Measurements from ENCODE around the gene PJA2.

PJA2 gene

GRCh38 chr5:109329333-109330237 is 80.2 kb downstream of the PJA2 start:
- H3K36me3 ChIP-seq (ENCODE audit: insufficient read depth, low read length): no peaks in the 10 kb centered on the region
- DNase-seq (ENCODE audit: low read depth, low spot score): no peak
- no peak overlapping the region for H3K27ac ChIP-seq
- no peak overlapping the region for H3K9ac ChIP-seq (ENCODE audit: insufficient read length)
- TF ChIP-seq FOXP2 (optimal IDR thresholded peaks at IDR 0.05; ENCODE audit: control extremely low read depth, extremely low read length, insufficient read depth) (no peak), EZH2 (IDR thresholded peaks at IDR 0.05) (no peak), POLR2AphosphoS5 (IDR thresholded peaks at IDR 0.05; ENCODE audit: borderline replicate concordance, low read depth, low read length) (no peak)
- no peaks in the 10 kb centered on the region for H3K9me3 ChIP-seq (ENCODE audit: low read depth, low read length)
- no peak overlapping the region for H3K4me3 ChIP-seq

- no peak for DNase-seq (ENCODE audit: low read depth, low spot score)
Observed at GRCh38 chr5:109328626-109329025, 81.1 kb downstream of the PJA2 start.

GRCh38 chr5:109327570-109327969 is 82.2 kb downstream of the PJA2 start:
- Histone ChIP-seq H3K9ac (ENCODE audit: insufficient read length) (no peak overlapping the region), H3K4me3 (no peak overlapping the region), H3K36me3 (ENCODE audit: insufficient read depth, low read length) (no peaks in the 10 kb centered on the region), H3K9me3 (ENCODE audit: low read depth, low read length) (no peaks in the 10 kb centered on the region), H3K27ac (no peak overlapping the region)
- TF ChIP-seq EZH2 (IDR thresholded peaks at IDR 0.05) (no peak), FOXP2 (optimal IDR thresholded peaks at IDR 0.05; ENCODE audit: control extremely low read depth, extremely low read length, insufficient read depth) (no peak), POLR2AphosphoS5 (IDR thresholded peaks at IDR 0.05; ENCODE audit: borderline replicate concordance, low read depth, low read length) (no peak)
- DNase-seq (ENCODE audit: low read depth, low spot score): no peak

More at GRCh38 chr5:109328626-109329025, 81.1 kb downstream of the PJA2 start:
- Histone ChIP-seq H3K9me3 (ENCODE audit: low read depth, low read length) (no peaks in the 10 kb centered on the region), H3K9ac (ENCODE audit: insufficient read length) (no peak overlapping the region), H3K36me3 (ENCODE audit: insufficient read depth, low read length) (no peaks in the 10 kb centered on the region), H3K27ac (no peak overlapping the region), H3K4me3 (no peak overlapping the region)
- TF ChIP-seq POLR2AphosphoS5 (IDR thresholded peaks at IDR 0.05; ENCODE audit: borderline replicate concordance, low read depth, low read length): no peak

- TF ChIP-seq POLR2AphosphoS5 (IDR thresholded peaks at IDR 0.05; ENCODE audit: borderline replicate concordance, low read depth, low read length): no peak
- no peak for TF ChIP-seq EZH2 (IDR thresholded peaks at IDR 0.05)
- no peak for TF ChIP-seq FOXP2 (optimal IDR thresholded peaks at IDR 0.05; ENCODE audit: control extremely low read depth, extremely low read length, insufficient read depth)
- H3K4me3 ChIP-seq: no peak overlapping the region
- no peaks in the 10 kb centered on the region for H3K36me3 ChIP-seq (ENCODE audit: insufficient read depth, low read length)
- H3K9ac ChIP-seq (ENCODE audit: insufficient read length): no peak overlapping the region
- DNase-seq (ENCODE audit: low read depth, low spot score): no peak
- no peaks in the 10 kb centered on the region for H3K9me3 ChIP-seq (ENCODE audit: low read depth, low read length)
- no peak overlapping the region for H3K27ac ChIP-seq
Observed at GRCh38 chr5:109326919-109327318, 82.9 kb downstream of the PJA2 start.

GRCh38 chr5:109325456-109325855 is 84.3 kb downstream of the PJA2 start:
- Histone ChIP-seq H3K4me3 (no peak overlapping the region), H3K9me3 (ENCODE audit: low read depth, low read length) (no peaks in the 10 kb centered on the region), H3K36me3 (ENCODE audit: insufficient read depth, low read length) (no peaks in the 10 kb centered on the region), H3K9ac (ENCODE audit: insufficient read length) (no peak overlapping the region), H3K27ac (no peak overlapping the region)
- DNase-seq (ENCODE audit: low read depth, low spot score): no peak
- no peak for TF ChIP-seq FOXP2 (optimal IDR thresholded peaks at IDR 0.05; ENCODE audit: control extremely low read depth, extremely low read length, insufficient read depth)
- no peak for TF ChIP-seq POLR2AphosphoS5 (IDR thresholded peaks at IDR 0.05; ENCODE audit: borderline replicate concordance, low read depth, low read length)

GRCh38 chr5:109324931-109325330 is 84.8 kb downstream of the PJA2 start:
- Histone ChIP-seq H3K9ac (ENCODE audit: insufficient read length) (no peak overlapping the region), H3K27ac (no peak overlapping the region), H3K9me3 (ENCODE audit: low read depth, low read length) (no peaks in the 10 kb centered on the region), H3K4me3 (no peak overlapping the region), H3K36me3 (ENCODE audit: insufficient read depth, low read length) (no peaks in the 10 kb centered on the region)
- peak; percentile 6 for DNase-seq (ENCODE audit: low read depth, low spot score)
- TF ChIP-seq FOXP2 (optimal IDR thresholded peaks at IDR 0.05; ENCODE audit: control extremely low read depth, extremely low read length, insufficient read depth) (no peak), EZH2 (IDR thresholded peaks at IDR 0.05) (no peak)

- Histone ChIP-seq H3K4me3 (no peak overlapping the region), H3K9ac (ENCODE audit: insufficient read length) (no peak overlapping the region), H3K27ac (no peak overlapping the region), H3K36me3 (ENCODE audit: insufficient read depth, low read length) (no peaks in the 10 kb centered on the region), H3K9me3 (ENCODE audit: low read depth, low read length) (no peaks in the 10 kb centered on the region)
- TF ChIP-seq POLR2AphosphoS5 (IDR thresholded peaks at IDR 0.05; ENCODE audit: borderline replicate concordance, low read depth, low read length): no peak
- no peak for TF ChIP-seq FOXP2 (optimal IDR thresholded peaks at IDR 0.05; ENCODE audit: control extremely low read depth, extremely low read length, insufficient read depth)
- TF ChIP-seq EZH2 (IDR thresholded peaks at IDR 0.05): no peak
- DNase-seq (ENCODE audit: low read depth, low spot score): no peak
Observed at GRCh38 chr5:109324351-109324750, 85.4 kb downstream of the PJA2 start.

- Histone ChIP-seq H3K36me3 (ENCODE audit: insufficient read depth, low read length) (no peaks in the 10 kb centered on the region), H3K9ac (ENCODE audit: insufficient read length) (no peak overlapping the region), H3K27ac (no peak overlapping the region), H3K4me3 (no peak overlapping the region), H3K9me3 (ENCODE audit: low read depth, low read length) (no peaks in the 10 kb centered on the region)
- TF ChIP-seq FOXP2 (optimal IDR thresholded peaks at IDR 0.05; ENCODE audit: control extremely low read depth, extremely low read length, insufficient read depth): no peak
- TF ChIP-seq POLR2AphosphoS5 (IDR thresholded peaks at IDR 0.05; ENCODE audit: borderline replicate concordance, low read depth, low read length): no peak
- TF ChIP-seq EZH2 (IDR thresholded peaks at IDR 0.05): no peak
- DNase-seq (ENCODE audit: low read depth, low spot score): no peak
Observed at GRCh38 chr5:109322694-109323093, 87.1 kb downstream of the PJA2 start.

GRCh38 chr5:109319351-109319750 is 90.4 kb downstream of the PJA2 start:
- DNase-seq (ENCODE audit: low read depth, low spot score): no peak
- Histone ChIP-seq H3K9ac (ENCODE audit: insufficient read length) (no peak overlapping the region), H3K36me3 (ENCODE audit: insufficient read depth, low read length) (no peaks in the 10 kb centered on the region), H3K27ac (no peak overlapping the region), H3K9me3 (ENCODE audit: low read depth, low read length) (no peaks in the 10 kb centered on the region), H3K4me3 (no peak overlapping the region)
- TF ChIP-seq EZH2 (IDR thresholded peaks at IDR 0.05) (no peak), POLR2AphosphoS5 (IDR thresholded peaks at IDR 0.05; ENCODE audit: borderline replicate concordance, low read depth, low read length) (no peak), FOXP2 (optimal IDR thresholded peaks at IDR 0.05; ENCODE audit: control extremely low read depth, extremely low read length, insufficient read depth) (no peak)

All from SK-N-MC (cell line).